KOPT-K1 (cell line): ENCODE results near the gene ABCG4.
A peak's percentile ranks its signal among the peaks of the same experiment; 100 is the strongest.
"Not testable (repeated sequence)": the region's sequence is repeated elsewhere in the genome, so short reads cannot be mapped to it uniquely, and the experiment has no call there.

Source experiments
- H3K27ac ChIP-seq: fragments of 200-600 bp; sonication (generic); 2 replicates; pipeline ENCODE4 v1.5.1; 2016; ENCODE audit warnings: antibody characterized with exemption, mild to moderate bottlenecking, low read depth, low read length; ENCODE audit not compliant: poor library complexity, severe bottlenecking
- H3K36me3 ChIP-seq: fragments of 200-600 bp; sonication (generic); 2 replicates; pipeline ENCODE4 v1.5.1; 2017; ENCODE audit warnings: antibody characterized with exemption, mild to moderate bottlenecking, low read length, moderate library complexity; ENCODE audit not compliant: insufficient read depth
- H3K9me3 ChIP-seq: fragments of 200-600 bp; sonication (generic); 2 replicates; pipeline ENCODE4 v1.5.1; 2017; ENCODE audit warnings: antibody characterized with exemption, low read length, mild to moderate bottlenecking; ENCODE audit not compliant: insufficient read depth, poor library complexity, severe bottlenecking

The ABCG4 gene

DNA sequence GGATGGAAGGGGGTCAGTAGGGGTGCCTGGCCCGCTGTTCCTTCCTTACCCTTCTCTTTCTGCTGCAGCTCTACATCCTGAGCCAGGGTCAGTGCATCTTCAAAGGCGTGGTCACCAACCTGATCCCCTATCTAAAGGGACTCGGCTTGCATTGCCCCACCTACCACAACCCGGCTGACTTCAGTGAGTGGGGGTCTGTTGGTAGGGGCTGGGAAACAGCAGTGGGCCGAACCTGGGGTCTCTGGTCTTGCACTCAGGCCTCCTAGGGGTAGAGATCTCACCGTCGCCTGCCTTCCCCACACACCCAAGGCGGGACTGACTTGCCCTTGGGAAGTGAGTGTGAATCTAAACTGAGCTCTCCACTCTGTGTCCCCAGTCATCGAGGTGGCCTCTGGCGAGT lies 7.6 kb downstream of the ABCG4 start:
- H3K9me3 ChIP-seq: no peaks in the 10 kb centered on the region
- H3K36me3 ChIP-seq: no peaks in the 10 kb centered on the region
- H3K27ac ChIP-seq: no peak overlapping the region

DNA sequence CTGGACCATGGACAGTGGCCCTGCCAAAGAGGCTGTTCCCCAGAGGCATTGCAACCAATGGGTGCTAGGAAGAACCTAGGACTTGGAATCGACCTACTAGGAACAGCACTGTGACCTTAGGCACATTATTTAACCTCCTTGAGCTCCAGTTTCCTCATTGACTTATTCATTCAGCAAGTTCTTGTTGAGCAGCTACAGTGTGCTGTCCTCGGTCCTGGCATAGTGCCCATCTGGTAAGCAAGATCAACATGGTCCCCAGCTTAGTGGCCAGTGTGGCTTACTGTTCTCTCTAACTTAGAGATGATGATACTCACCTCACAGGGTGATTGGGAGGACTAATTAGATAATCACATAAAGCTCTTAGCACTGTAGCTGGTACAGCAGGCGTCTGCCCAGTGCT lies 8.2 kb downstream of the ABCG4 start:
- Histone ChIP-seq H3K27ac (no peak overlapping the region), H3K9me3 (no peaks in the 10 kb centered on the region), H3K36me3 (no peaks in the 10 kb centered on the region)

DNA sequence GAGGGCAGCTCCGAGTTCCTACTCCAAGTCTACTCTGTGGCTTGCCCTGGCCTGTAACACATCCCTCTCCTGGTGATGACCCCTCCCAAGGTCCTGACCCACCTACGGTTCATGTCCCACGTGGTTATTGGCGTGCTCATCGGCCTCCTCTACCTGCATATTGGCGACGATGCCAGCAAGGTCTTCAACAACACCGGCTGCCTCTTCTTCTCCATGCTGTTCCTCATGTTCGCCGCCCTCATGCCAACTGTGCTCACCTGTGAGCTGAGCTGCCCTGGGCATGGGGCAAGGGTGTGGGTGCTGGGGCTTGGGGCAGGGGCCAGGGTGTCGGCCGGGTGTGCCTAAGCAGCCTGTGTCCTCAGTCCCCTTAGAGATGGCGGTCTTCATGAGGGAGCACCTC lies 9.6 kb downstream of the ABCG4 start:
- no peaks in the 10 kb centered on the region for H3K36me3 ChIP-seq
- no peaks in the 10 kb centered on the region for H3K9me3 ChIP-seq
- no peak overlapping the region for H3K27ac ChIP-seq

DNA sequence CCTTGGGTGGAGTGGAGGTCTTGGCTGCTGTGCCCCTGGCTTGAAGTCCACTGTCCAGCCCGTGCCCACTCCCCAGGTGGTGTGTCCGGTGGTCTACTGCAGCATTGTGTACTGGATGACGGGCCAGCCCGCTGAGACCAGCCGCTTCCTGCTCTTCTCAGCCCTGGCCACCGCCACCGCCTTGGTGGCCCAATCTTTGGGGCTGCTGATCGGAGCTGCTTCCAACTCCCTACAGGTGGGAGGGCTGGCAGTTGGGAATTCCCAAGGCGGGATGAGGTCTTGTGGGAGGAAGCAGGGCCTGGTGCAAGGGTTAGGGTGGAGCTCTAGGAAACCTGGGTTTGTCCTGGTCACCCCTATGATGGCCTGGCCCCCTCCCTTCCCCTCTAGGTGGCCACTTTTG lies 11.3 kb downstream of the ABCG4 start:
- no peaks in the 10 kb centered on the region for H3K9me3 ChIP-seq
- no peaks in the 10 kb centered on the region for H3K36me3 ChIP-seq
- H3K27ac ChIP-seq: no peak overlapping the region

DNA sequence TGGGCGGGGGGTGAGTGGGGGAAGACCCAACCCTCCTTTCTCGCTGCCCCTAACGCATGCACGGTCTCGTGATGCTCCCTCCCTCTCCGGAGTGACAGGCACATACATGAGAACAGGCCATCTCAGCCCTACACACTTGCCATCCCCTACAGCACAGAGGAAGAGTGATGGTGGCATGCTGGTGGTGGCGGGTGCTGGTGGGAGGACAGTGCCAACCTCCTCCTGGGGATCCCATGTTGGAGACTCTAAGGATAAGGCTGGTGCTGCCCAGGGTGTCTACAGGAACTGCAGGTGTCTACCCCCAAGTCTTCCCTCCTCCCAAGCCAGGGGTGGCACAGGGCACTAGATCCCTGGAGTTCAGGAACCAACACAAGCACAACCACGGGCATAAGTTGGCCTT lies 13.0 kb downstream of the ABCG4 start:
- no peak overlapping the region for H3K27ac ChIP-seq
- no peaks in the 10 kb centered on the region for H3K9me3 ChIP-seq
- no peaks in the 10 kb centered on the region for H3K36me3 ChIP-seq

DNA sequence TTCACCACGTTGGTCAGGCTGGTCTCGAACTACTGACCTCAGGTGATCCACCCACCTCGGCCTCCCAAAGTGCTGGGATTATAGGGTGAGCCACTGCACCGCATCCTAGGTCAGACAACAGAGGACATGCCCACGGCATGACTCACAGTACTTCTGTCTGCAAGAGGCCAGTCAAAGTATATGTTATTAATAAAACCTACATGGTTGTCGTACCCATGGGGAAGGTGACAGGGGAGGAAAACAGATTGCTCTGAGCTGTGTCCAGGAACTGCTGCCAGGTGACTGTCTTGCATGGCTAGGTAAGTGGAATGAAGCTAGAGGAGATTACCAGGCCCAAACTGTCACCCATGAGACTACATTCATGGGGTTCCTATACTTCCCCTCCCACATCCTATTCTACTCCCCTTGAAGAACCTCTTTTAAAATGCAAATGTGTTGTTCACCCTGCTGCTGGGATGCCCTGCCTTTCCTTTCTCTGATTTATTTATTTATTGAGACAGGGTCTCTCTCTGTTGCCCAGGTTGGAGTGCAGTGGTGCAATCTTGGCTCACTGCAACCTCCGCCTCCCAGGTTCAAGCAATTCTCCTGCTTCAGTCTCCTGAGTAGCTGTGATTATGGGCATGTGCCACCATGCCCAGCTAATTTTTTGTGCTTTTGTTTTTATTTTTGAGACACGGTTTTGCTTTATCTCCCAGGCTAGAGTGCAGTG lies 17.7 kb downstream of the ABCG4 start:
- no peaks in the 10 kb centered on the region for H3K36me3 ChIP-seq
- H3K27ac ChIP-seq: no peak overlapping the region

DNA sequence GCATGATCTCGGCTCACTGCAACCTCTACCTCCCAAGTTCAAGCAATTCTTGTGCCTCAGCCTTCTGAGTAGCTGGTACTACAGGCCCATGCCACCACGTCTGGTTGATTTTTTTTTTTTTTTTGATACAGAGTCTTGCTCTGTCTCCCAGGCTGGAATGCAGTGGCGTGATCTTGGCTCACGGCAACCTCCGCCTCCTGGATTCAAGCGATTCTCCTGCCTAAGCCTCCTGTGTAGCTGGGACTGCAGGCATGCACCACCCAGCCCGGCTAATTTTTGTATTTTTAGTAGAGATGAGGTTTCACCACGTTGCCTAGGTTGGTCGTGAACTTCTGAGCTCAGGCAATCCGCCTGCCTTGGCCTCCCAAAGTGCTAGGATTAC lies 18.2 kb downstream of the ABCG4 start:
- not testable (repeated sequence) for H3K9me3 ChIP-seq, H3K27ac ChIP-seq

More for the DNA sequence above, 17.7 kb downstream of the ABCG4 start:
- H3K9me3 ChIP-seq: no peaks in the 10 kb centered on the region

DNA sequence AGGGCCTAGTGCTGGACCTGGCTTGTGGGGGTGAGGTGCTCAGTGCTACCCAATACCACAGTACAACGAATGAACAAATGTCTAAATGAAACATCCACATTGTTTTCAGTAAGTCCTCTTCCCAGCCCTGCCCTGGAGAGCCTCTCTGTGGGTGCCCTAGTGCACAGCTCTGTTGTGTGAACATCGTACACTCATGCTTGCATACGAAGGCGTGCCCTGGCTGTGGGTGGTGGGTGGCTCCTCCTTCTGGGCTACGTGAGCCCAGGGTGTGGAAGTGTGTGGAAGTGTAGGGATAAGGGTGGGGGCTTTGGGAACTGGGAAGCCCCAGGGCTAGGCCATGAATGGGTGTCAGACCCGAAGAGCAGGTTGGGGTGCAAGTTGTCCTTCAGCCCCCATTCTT lies 19.1 kb downstream of the ABCG4 start:
- H3K36me3 ChIP-seq: no peaks in the 10 kb centered on the region; the same call in 1 of the 2 replicates
- no peaks in the 10 kb centered on the region for H3K9me3 ChIP-seq
- peak overlapping the region; percentile 78 for H3K27ac ChIP-seq

More for the DNA sequence above, 18.2 kb downstream of the ABCG4 start:
- not testable (repeated sequence) for H3K36me3 ChIP-seq

DNA sequence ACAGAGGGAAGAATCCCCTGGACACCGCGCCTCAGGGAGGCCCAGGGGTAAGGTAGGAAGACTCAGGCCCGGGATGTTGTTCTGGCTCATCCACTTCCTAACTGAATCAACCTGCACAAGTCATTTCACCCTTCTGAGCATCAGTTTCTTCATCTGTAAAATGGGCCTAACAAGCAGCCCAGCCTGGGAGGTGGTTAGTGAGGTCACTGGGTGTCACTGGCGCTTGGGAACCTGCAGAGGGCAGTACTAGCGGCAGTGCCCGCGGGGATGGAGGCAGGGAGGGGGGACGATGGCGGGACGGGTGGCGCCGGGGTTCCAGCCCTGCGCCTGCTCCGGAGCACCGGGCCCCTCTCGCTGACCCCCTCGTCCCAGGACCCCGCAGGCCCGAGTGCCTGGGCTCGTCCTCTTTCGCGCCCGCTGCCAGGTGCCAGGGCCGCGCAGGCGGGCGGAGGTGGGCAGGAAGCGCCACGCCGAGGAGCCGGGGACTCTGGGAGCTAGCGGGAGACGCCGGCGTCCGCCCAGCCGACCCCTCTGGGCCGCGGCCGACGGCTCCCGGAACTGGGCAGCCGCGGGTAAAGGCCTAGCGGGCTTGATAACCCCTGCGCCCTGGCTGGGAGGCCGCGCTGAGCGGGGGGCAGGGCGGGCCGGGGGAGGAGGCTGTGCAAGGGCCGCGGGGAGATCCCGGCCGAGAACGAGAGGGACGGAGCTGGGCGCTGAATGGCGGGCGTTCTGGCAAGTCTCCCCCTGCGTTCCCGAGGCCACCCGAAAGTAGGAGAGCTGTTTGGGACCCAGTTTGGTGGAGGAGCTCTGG lies 19.8 kb downstream of the ABCG4 start, which contains the start of gene NLRX1:
NLRX1 (plus strand) TSS at position 255 of the 811 bp plus-strand sequence. CDS start 2,679 bp downstream, outside the sequence.
- Histone ChIP-seq H3K27ac (peak within 1 kb of the TSS; percentile 78), H3K36me3 (peaks cover 5% of the 10 kb centered on the region; the same call in 1 of the 2 replicates), H3K9me3 (no peaks in the 10 kb centered on the region)

DNA sequence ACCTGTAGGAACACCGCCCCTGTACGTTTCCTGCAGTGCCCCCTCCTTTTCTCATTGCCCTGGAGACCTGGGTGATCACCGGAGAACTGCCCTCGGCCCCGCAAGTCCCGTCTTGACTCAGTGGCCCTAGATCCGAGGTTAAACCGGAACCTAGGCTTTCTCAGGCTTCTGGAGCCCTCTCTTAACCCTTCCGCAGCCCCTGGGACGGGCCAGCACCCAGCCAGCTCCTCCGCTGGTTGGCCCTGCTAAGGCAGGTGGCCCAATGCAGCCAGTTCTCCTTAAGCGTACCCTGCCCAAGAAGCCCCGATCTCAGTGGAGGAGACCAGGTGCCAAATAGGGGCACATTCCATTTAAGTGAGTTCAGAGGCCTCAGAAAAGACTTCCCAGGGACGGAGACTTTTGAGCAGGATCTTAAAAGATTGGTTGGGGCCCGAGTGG lies 20.4 kb downstream of the ABCG4 start:
- Histone ChIP-seq H3K9me3 (no peaks in the 10 kb centered on the region), H3K27ac (peak overlapping the region; percentile 78), H3K36me3 (peaks cover 11% of the 10 kb centered on the region; the same call in 1 of the 2 replicates)

DNA sequence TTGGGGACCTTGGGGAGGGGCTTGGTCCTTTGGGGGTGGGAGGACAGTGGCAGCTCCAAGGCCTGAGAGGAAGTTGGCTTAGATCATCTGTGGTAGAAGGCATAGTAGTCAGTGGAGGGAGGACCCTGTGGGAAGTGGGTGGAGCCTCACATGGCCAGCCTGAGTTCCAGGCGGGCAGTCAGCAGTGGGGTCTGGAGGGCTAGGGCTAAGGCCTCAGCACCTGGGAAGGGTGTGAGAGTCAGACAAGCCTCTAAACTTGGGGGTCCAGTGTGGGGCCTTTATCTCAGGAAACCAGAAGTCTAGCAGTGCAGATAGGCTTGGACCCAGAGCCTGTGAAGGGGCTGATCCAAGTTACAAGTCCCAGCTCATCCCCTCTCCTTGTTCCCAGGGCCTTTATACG lies 23.7 kb downstream of the ABCG4 start:
- Histone ChIP-seq H3K36me3 (peaks cover 29% of the 10 kb centered on the region; the same call in 1 of the 2 replicates), H3K9me3 (no peaks in the 10 kb centered on the region), H3K27ac (no peak overlapping the region)

DNA sequence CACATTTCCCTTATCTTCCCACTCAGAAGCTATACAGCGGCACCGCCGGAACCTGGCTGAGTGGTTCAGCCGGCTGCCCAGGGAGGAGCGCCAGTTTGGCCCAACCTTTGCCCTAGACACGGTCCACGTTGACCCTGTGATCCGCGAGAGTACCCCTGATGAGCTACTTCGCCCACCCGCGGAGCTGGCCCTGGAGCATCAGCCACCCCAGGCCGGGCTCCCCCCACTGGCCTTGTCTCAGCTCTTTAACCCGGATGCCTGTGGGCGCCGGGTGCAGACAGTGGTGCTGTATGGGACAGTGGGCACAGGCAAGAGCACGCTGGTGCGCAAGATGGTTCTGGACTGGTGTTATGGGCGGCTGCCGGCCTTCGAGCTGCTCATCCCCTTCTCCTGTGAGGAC lies 24.6 kb downstream of the ABCG4 start:
- H3K36me3 ChIP-seq: peaks cover 29% of the 10 kb centered on the region; the same call in 1 of the 2 replicates
- H3K27ac ChIP-seq: no peak overlapping the region
- H3K9me3 ChIP-seq: no peaks in the 10 kb centered on the region

DNA sequence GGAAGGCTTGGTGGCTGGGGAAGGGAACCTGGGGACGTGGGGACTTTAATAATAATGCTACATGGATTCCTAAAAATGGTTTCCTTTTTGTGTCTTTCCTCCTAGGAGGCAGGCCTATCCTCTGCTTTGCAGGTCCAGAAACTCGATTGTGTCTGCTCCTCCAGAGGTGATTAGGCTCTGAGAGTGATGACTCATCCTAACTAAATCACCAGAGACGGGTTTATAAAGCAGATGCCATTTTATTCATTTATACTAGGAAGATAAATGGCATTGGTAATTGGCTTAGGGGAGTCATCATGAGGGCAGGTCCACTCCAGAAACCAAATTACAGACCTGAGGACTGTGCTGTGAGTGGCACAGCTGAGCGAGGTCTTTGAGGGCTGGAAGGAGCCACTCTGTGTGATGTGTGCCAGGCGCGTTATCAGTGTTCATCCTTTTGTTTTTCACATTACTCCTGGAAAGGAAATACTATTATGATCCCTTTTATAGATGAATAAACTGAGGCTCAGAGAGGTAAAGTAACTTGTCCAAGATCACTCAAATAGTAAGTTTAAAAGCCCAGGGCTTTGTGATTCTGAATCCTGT lies 26.7 kb downstream of the ABCG4 start:
- Histone ChIP-seq H3K27ac (no peak overlapping the region), H3K9me3 (no peaks in the 10 kb centered on the region), H3K36me3 (peaks cover 35% of the 10 kb centered on the region; the same call in 1 of the 2 replicates)

DNA sequence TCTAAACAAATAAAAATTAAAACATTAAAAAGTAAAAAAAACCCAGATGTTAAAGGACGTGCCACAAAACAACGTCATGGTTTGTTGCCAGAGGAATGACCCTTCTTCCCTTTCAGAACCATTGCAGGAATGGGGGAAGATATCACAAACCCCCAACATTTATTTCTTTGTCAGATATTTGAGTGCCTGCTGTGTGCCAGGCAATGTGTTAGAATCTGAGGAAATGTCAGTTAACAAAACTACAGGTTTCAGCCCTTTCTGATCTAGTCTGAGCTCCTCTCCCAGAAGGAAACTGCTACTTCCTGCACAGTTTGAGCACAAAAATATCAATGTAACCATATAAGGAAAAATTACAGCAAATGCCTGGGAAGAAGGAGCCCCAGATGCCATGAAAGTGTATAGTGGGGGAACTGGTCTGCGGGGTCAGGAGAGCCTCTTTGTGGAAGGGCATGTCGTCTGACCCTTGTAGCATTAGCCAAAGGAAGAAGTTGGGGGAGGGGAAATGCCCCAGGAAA lies 29.4 kb downstream of the ABCG4 start:
- H3K9me3 ChIP-seq: no peaks in the 10 kb centered on the region
- H3K36me3 ChIP-seq: peaks cover 35% of the 10 kb centered on the region; the same call in 1 of the 2 replicates
- H3K27ac ChIP-seq: no peak overlapping the region

DNA sequence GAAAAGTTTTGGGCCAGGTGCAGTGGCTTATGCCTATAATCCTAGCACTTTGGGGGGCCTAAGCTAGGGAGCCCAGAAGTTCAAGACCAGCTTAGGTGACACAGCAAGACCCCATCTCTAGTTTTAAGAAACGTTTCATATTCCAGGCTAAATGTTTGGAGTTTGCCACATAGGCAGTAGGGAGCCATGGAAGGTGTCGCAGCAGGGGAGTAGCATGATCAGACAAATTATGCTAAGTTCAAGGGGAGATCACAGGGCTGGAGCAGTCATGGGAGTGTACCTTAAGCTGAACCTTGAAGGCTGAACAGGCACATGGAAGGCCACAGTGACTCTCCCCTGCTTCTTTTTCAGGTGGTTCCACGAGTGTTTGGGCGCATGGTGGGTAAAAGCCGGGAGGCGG lies 30.5 kb downstream of the ABCG4 start:
- no peak overlapping the region for H3K27ac ChIP-seq
- peaks cover 32% of the 10 kb centered on the region; the same call in 1 of the 2 replicates for H3K36me3 ChIP-seq
- no peaks in the 10 kb centered on the region for H3K9me3 ChIP-seq
